Measurements from ENCODE around the gene STAMBPL1. TPM values are rescaled to one million over a fixed set of nuclear protein-coding genes. Genes with fewer than 3 reads are reported as not detected.

The STAMBPL1 gene
- total and polyA plus RNA-seq, 2 donors (not counting 3 experiments of a cell fraction or from before 2014, with no cell fraction given): 0.70 to 1.8 TPM

- no peak overlapping the region for H3K4me2 ChIP-seq (ENCODE audit: insufficient read depth, low read length)
- H3K9me1 ChIP-seq (replicated peaks; ENCODE audit: control insufficient read depth, extremely low read depth, insufficient read depth, low read length): peaks cover 2% of the 10 kb centered on the region
- no peak for TF ChIP-seq JUN (IDR thresholded peaks at IDR 0.05; ENCODE audit: borderline replicate concordance, insufficient read depth, insufficient read length, low read depth)
- H3K36me3 ChIP-seq (ENCODE audit: control insufficient read depth in 2 of 2, extremely low read depth in 1 of 2, insufficient read depth in 2 of 2, low read length in 2 of 2): no peaks in the 10 kb centered on the region
- CTCF ChIA-PET: no interaction called here
- POLR2A ChIA-PET: no interaction called here
- no peak overlapping the region for H3K27ac ChIP-seq (ENCODE audit: insufficient read depth, low read depth, low read length)
- H3K4me1 ChIP-seq (ENCODE audit: control insufficient read depth, extremely low read depth, insufficient read depth, low read length): no peaks in the 10 kb centered on the region
- no peak overlapping the region for H3K4me3 ChIP-seq (replicated peaks in 1 of 3; ENCODE audit: insufficient read depth in 1 of 3, low read depth in 1 of 3, low read length in 3 of 3)
- H3K9ac ChIP-seq (replicated peaks; ENCODE audit: extremely low read depth, insufficient read depth, low read length): no peak overlapping the region
- dilution Hi-C loops (cut with MboI; ENCODE audit: extremely low pct_ligation_motif_present, low sequenced_read_pairs): no loop called here
- DNase-seq (ENCODE audit: low read depth, low spot score) (no peak), FAIRE-seq (no peak)
- H3K27me3 ChIP-seq (ENCODE audit: control insufficient read depth in 2 of 2, insufficient read depth in 2 of 2, low read length in 2 of 2): no peaks in the 10 kb centered on the region
- H4K20me1 ChIP-seq (replicated peaks; ENCODE audit: control insufficient read depth, extremely low read depth, insufficient read depth, low read length): no peaks in the 10 kb centered on the region
- no peaks in the 10 kb centered on the region for H3K79me2 ChIP-seq (ENCODE audit: control insufficient read depth, insufficient read depth, low read length)
- H3K9me3 ChIP-seq (replicated peaks; ENCODE audit: control insufficient read depth, insufficient read depth, low read length): no peaks in the 10 kb centered on the region
- H2AFZ ChIP-seq (ENCODE audit: low read depth, low read length): no peak overlapping the region
- BruUV-seq (replicated peaks): no TSS peak
- intact Hi-C loops (cut with micrococcal nuclease): loop anchor here (5.0 kb wide), 1 partner anchor 46 kb away; no protein-coding TSS in a partner anchor
Observed at GRCh38 chr10:88903715-88904114, 23.7 kb downstream of the STAMBPL1 start.

GRCh38 chr10:88906921-88907320 lies 26.9 kb downstream of the STAMBPL1 start:
- Histone ChIP-seq H3K4me2 (ENCODE audit: insufficient read depth, low read length) (no peak overlapping the region), H3K79me2 (ENCODE audit: control insufficient read depth, insufficient read depth, low read length) (no peaks in the 10 kb centered on the region), H3K27ac (ENCODE audit: insufficient read depth, low read depth, low read length) (no peak overlapping the region), H3K27me3 (ENCODE audit: control insufficient read depth in 2 of 2, insufficient read depth in 2 of 2, low read length in 2 of 2) (no peaks in the 10 kb centered on the region), H2AFZ (ENCODE audit: low read depth, low read length) (no peak overlapping the region), H3K4me1 (ENCODE audit: control insufficient read depth, extremely low read depth, insufficient read depth, low read length) (no peaks in the 10 kb centered on the region), H3K9me3 (replicated peaks; ENCODE audit: control insufficient read depth, insufficient read depth, low read length) (no peaks in the 10 kb centered on the region), H4K20me1 (replicated peaks; ENCODE audit: control insufficient read depth, extremely low read depth, insufficient read depth, low read length) (no peaks in the 10 kb centered on the region), H3K36me3 (ENCODE audit: control insufficient read depth in 2 of 2, extremely low read depth in 1 of 2, insufficient read depth in 2 of 2, low read length in 2 of 2) (no peaks in the 10 kb centered on the region), H3K9ac (replicated peaks; ENCODE audit: extremely low read depth, insufficient read depth, low read length) (no peak overlapping the region), H3K9me1 (replicated peaks; ENCODE audit: control insufficient read depth, extremely low read depth, insufficient read depth, low read length) (no peaks in the 10 kb centered on the region), H3K4me3 (replicated peaks in 1 of 3; ENCODE audit: insufficient read depth in 1 of 3, low read depth in 1 of 3, low read length in 3 of 3) (no peak overlapping the region)
- TF ChIP-seq EZH2 (IDR thresholded peaks at IDR 0.05; ENCODE audit: borderline replicate concordance, low read depth, low read length, severe bottlenecking) (no peak), POLR2AphosphoS5 (IDR thresholded peaks at IDR 0.05; ENCODE audit: insufficient read depth, low read depth, low read length) (no peak), JUN (IDR thresholded peaks at IDR 0.05; ENCODE audit: borderline replicate concordance, insufficient read depth, insufficient read length, low read depth) (no peak)
- FAIRE-seq (no peak), DNase-seq (ENCODE audit: low read depth, low spot score) (no peak)
- intact Hi-C loops (cut with micrococcal nuclease) (no loop called here), dilution Hi-C loops (cut with MboI; ENCODE audit: extremely low pct_ligation_motif_present, low sequenced_read_pairs) (no loop called here)
- ChIA-PET POLR2A (no interaction called here), CTCF (interaction anchor here (1.1 to 2.7 kb wide), 3 partner anchors 9 to 342 kb away, joined by 3 to 7 read pairs (median 3); no protein-coding TSS in a partner anchor)
- BruUV-seq (replicated peaks): no TSS peak

Data from endothelial cell of umbilical vein (primary cell).